Measurements from ENCODE around the gene SLC7A10.

The SLC7A10 gene

GRCh38 chr19:33187183-33187540, 38.5 kb downstream of the SLC7A10 start:
- no peak overlapping the region for H2AFZ ChIP-seq (ENCODE audit: low read length)
- H3K4me2 ChIP-seq (ENCODE audit: low read length), result no peak overlapping the region
- H3K9me3 ChIP-seq (ENCODE audit: low read length), result no peaks in the 10 kb centered on the region
- H4K20me1 ChIP-seq (ENCODE audit: insufficient read depth, low read length), result no peaks in the 10 kb centered on the region
- H3K27me3 ChIP-seq (ENCODE audit: insufficient read depth, low read length), result no peaks in the 10 kb centered on the region
- no peaks in the 10 kb centered on the region for H3K36me3 ChIP-seq (ENCODE audit: insufficient read depth, low read length)
- H3K4me1 ChIP-seq (ENCODE audit: insufficient read depth, low read length, severe bottlenecking), result no peaks in the 10 kb centered on the region
- H3K79me2 ChIP-seq (ENCODE audit: insufficient read depth, low read length), result no peaks in the 10 kb centered on the region
- no peaks in the 10 kb centered on the region for H3K9me2 ChIP-seq (ENCODE audit: low read depth, low read length)
- H3F3A ChIP-seq (ENCODE audit: insufficient read depth, low read length), result no peaks in the 10 kb centered on the region
- H3K4me3 ChIP-seq (ENCODE audit: low read depth, low read length, poor library complexity, severe bottlenecking), result no peak overlapping the region
- TF ChIP-seq CTCF (IDR thresholded peaks at IDR 0.05; ENCODE audit: low read length) (no peak), EZH2 (IDR thresholded peaks at IDR 0.05; ENCODE audit: borderline replicate concordance, low read length) (no peak)
- H3K27ac ChIP-seq (ENCODE audit: low read depth, low read length, poor library complexity, severe bottlenecking), result no peak overlapping the region
- no peak overlapping the region for H3K9ac ChIP-seq (ENCODE audit: low read length)

- H3F3A ChIP-seq (ENCODE audit: insufficient read depth, low read length), result no peaks in the 10 kb centered on the region
- no peaks in the 10 kb centered on the region for H3K9me3 ChIP-seq (ENCODE audit: low read length)
- no peak overlapping the region for H3K4me2 ChIP-seq (ENCODE audit: low read length)
- H3K9me2 ChIP-seq (ENCODE audit: low read depth, low read length), result no peaks in the 10 kb centered on the region
- no peaks in the 10 kb centered on the region for H4K20me1 ChIP-seq (ENCODE audit: insufficient read depth, low read length)
- no peaks in the 10 kb centered on the region for H3K79me2 ChIP-seq (ENCODE audit: insufficient read depth, low read length)
- no peaks in the 10 kb centered on the region for H3K36me3 ChIP-seq (ENCODE audit: insufficient read depth, low read length)
- TF ChIP-seq EZH2 (IDR thresholded peaks at IDR 0.05; ENCODE audit: borderline replicate concordance, low read length) (no peak), CTCF (IDR thresholded peaks at IDR 0.05; ENCODE audit: low read length) (no peak)
- no peak overlapping the region for H3K4me3 ChIP-seq (ENCODE audit: low read depth, low read length, poor library complexity, severe bottlenecking)
- no peak overlapping the region for H3K27ac ChIP-seq (ENCODE audit: low read depth, low read length, poor library complexity, severe bottlenecking)
- H3K27me3 ChIP-seq (ENCODE audit: insufficient read depth, low read length), result no peaks in the 10 kb centered on the region
- no peak overlapping the region for H2AFZ ChIP-seq (ENCODE audit: low read length)
- no peaks in the 10 kb centered on the region for H3K4me1 ChIP-seq (ENCODE audit: insufficient read depth, low read length, severe bottlenecking)
- no peak overlapping the region for H3K9ac ChIP-seq (ENCODE audit: low read length)
These were observed 39.0 kb downstream of the SLC7A10 start for GRCh38 chr19:33186431-33187182.

- H3K27me3 ChIP-seq (ENCODE audit: insufficient read depth, low read length), result no peaks in the 10 kb centered on the region
- no peaks in the 10 kb centered on the region for H3K79me2 ChIP-seq (ENCODE audit: insufficient read depth, low read length)
- no peaks in the 10 kb centered on the region for H3K9me2 ChIP-seq (ENCODE audit: low read depth, low read length)
- H3K4me3 ChIP-seq (ENCODE audit: low read depth, low read length, poor library complexity, severe bottlenecking), result peak overlapping the region; percentile 80
- H3K27ac ChIP-seq (ENCODE audit: low read depth, low read length, poor library complexity, severe bottlenecking), result no peak overlapping the region
- no peaks in the 10 kb centered on the region for H3K36me3 ChIP-seq (ENCODE audit: insufficient read depth, low read length)
- peaks cover 19% of the 10 kb centered on the region for H3K4me1 ChIP-seq (ENCODE audit: insufficient read depth, low read length, severe bottlenecking)
- H2AFZ ChIP-seq (ENCODE audit: low read length), result no peak overlapping the region
- H3F3A ChIP-seq (ENCODE audit: insufficient read depth, low read length), result peaks cover 3% of the 10 kb centered on the region; the same call in 1 of the 2 replicates
- H3K4me2 ChIP-seq (ENCODE audit: low read length), result peak overlapping the region; percentile 78
- TF ChIP-seq CTCF (IDR thresholded peaks at IDR 0.05; ENCODE audit: low read length) (peak; percentile 48; the same call in 1 of the 2 replicates), EZH2 (IDR thresholded peaks at IDR 0.05; ENCODE audit: borderline replicate concordance, low read length) (no peak)
- H4K20me1 ChIP-seq (ENCODE audit: insufficient read depth, low read length), result no peaks in the 10 kb centered on the region
- H3K9ac ChIP-seq (ENCODE audit: low read length), result peak overlapping the region; percentile 38; the same call in 1 of the 2 replicates
- H3K9me3 ChIP-seq (ENCODE audit: low read length), result no peaks in the 10 kb centered on the region
These were observed 48.2 kb downstream of the SLC7A10 start for GRCh38 chr19:33177417-33177979.

Measured in OCI-LY1 (cell line).